Heart left ventricle (tissue), 16 donors: ENCODE measurements around the gene SLC12A8. TPM values are rescaled to one million over a fixed set of nuclear protein-coding genes. Genes with fewer than 3 reads are reported as not detected.

Source experiments
- ATAC-seq, 4 donors: fragments of 200-7000 bp; cut with Tn5 transposase; one replicate each; pipeline ENCODE4 v1.9.1; 2020 to 2022; ENCODE audit warnings: moderate library complexity in 4 of 4, mild to moderate bottlenecking in 3 of 4, moderate number of reproducible peaks in 1 of 4
- DNase-seq, 5 donors: peaks; one replicate each; pipeline ENCODE4 v3.0.0-alpha.2; 2020
- H3K27ac ChIP-seq, 12 donors: fragments of 200-600 bp; sonication (generic) in 4 of 12; one replicate each; pipeline versions ENCODE4 v1.5.0 to v1.8.0; 2016 to 2022; ENCODE audit warnings: mild to moderate bottlenecking in 2 of 12
- H3K27me3 ChIP-seq, 9 donors: fragments of 200-600 bp; sonication (generic) in 2 of 9; one replicate each; pipeline versions ENCODE4 v1.5.1 to v1.8.0; 2016 to 2022; ENCODE audit warnings: mild to moderate bottlenecking in 3 of 9
- H3K36me3 ChIP-seq, 9 donors: fragments of 200-600 bp; sonication (generic) in 2 of 9; one replicate each; pipeline versions ENCODE4 v1.5.0 to v1.8.0; 2018 to 2022; ENCODE audit warnings: mild to moderate bottlenecking in 2 of 9
- H3K4me1 ChIP-seq, 12 donors: fragments of 200-600 bp; sonication (generic) in 4 of 12; one replicate each; pipeline versions ENCODE4 v1.5.0 to v1.8.0; 2016 to 2022; ENCODE audit warnings: mild to moderate bottlenecking in 3 of 12
- H3K4me3 ChIP-seq, 12 donors: fragments of 200-600 bp; sonication (generic) in 4 of 12; one replicate each; pipeline versions ENCODE4 v1.5.0 to v1.8.0; 2017 to 2022; ENCODE audit warnings: mild to moderate bottlenecking in 9 of 12, moderate library complexity in 4 of 12
- H3K9me3 ChIP-seq, 12 donors: fragments of 200-600 bp; sonication (generic) in 4 of 12; one replicate each; pipeline versions ENCODE4 v1.5.0 to v1.8.0; 2016 to 2022; ENCODE audit warnings: mild to moderate bottlenecking in 1 of 12
- CTCF ChIP-seq, 12 donors: fragments of 200-600 bp; sonication (generic) in 4 of 12; IDR thresholded peaks; one replicate each; pipeline versions ENCODE4 v1.5.0 to v1.8.0; 2018 to 2022; ENCODE audit warnings: antibody characterized with exemption in 12 of 12, mild to moderate bottlenecking in 5 of 12
- POLR2A ChIP-seq, 2 donors: fragments of 450-650 bp; IDR thresholded peaks; one replicate each; pipeline ENCODE4 v1.6.1; 2017; ENCODE audit warnings: antibody characterized with exemption in 2 of 2, mild to moderate bottlenecking in 2 of 2, moderate library complexity in 2 of 2
- WGBS, 4 donors: extraction: QIAGEN DNeasy Blood & Tissue Kit in 2 of 4; methylation state at CpG; one replicate each; pipeline versions ENCODE4 v1.1.5 to v1.1.7; 2013 to 2018; 5-methylcytosine and 5-hydroxymethylcytosine counted together
- intact Hi-C, 10 donors: fragments of 100-400 bp; cut with DNase I; formaldehyde crosslinking; loops; one replicate each; pipeline versions ENCODE4 v1.11.1 to v1.14.2; 2022
- polyA plus RNA-seq, 2 donors: library from polyadenylated mRNA; stranded (reverse); fragments of 200-250 nt; gene quantifications; one replicate each; pipeline ENCODE4 v1.2.3, GENCODE V29; 2013
- total RNA-seq, 9 donors: library from RNA; depleted of rRNA in 2 of 9; stranded (reverse); fragments of >200 nt in 2 of 9; fragmentation: NEBNext Ultra II Directional in 3 of 9; extraction: Animal tissue kit (Norgen Biotek cat#: 25700) in 3 of 9; gene quantifications; one replicate each; pipeline versions ENCODE4 v1.1.0 to v1.2.4, GENCODE V29; 2016 to 2023
- donor health status: ischemic (EF 13 %, LVEDD 7.1; RV severe dilation, severe dysfunction).
- donor health status: healthy with polysubstance abuse.
- donor health status: DM: no; HTN: yes; CAD: no.
- donor health status: DM: no; HTN: no; CAD: no.
- donor health status: ischemic (EF 25% LVEDD 6.9; RV normal size, moderate dysfunction).
- donor health status: ischemic (EF 25% LVEDD 5.7; RV mildly dilated, moderate dysfunction).
- donor health status: healthy.
- donor health status: DM: yes; HTN: yes; CAD: no.
- donor health status: ischemic (EF 35%, LVEDD 5.7; RV mildly dilated, moderate dysfunction).
- donor health status: nonischemic (EF 11% LVEDD 7.7; RV severe dilation, severe dysfunction).
- donor health status: DM: yes; HTN: yes; CAD: no.
- donor health status: PGD.
- donor health status: ischemic (EF 29% LVEDD 5.4; RV normal size, mild dysfunction).
- donor health status: nonischemic (EF 23%, LVEDD 6.1; RV moderate dilation, normal function).

SLC12A8 gene
- total and polyA plus RNA-seq, 11 donors = 0.09 to 1.9 (median 0.68) TPM; not detected in 3

GRCh38 chr3:125207507-125207906 is 5.0 kb downstream of the SLC12A8 start:
- Histone ChIP-seq H3K9me3 (no peaks in the 10 kb centered on the region), H3K4me3 (no peak overlapping the region), H3K27ac (no peak overlapping the region), H3K4me1 (peaks cover 0 to 9% (median 5%) of the 10 kb centered on the region in 12 donors), H3K27me3 (peaks cover 0 to 18% (median 5%) of the 10 kb centered on the region in 9 donors), H3K36me3 (no peaks in the 10 kb centered on the region)
- intact Hi-C loops = no loop called here
- DNase-seq (no peak), ATAC-seq (no peak)
- 77 to 84% (median 79%) methylated on average over 7 of the region's 7 CpGs for WGBS, 4 donors
- TF ChIP-seq POLR2A (IDR thresholded peaks at IDR 0.05) (no peak), CTCF (IDR thresholded peaks at IDR 0.05) (no peak)

- intact Hi-C loops = no loop called here
- Histone ChIP-seq H3K4me3 (no peak overlapping the region), H3K9me3 (peaks cover 0 to 4% (median 0%) of the 10 kb centered on the region in 12 donors), H3K27ac (no peak overlapping the region), H3K4me1 (peaks cover 0 to 3% (median 0%) of the 10 kb centered on the region in 12 donors), H3K36me3 (no peaks in the 10 kb centered on the region), H3K27me3 (peaks cover 0 to 12% (median 0%) of the 10 kb centered on the region in 9 donors)
- ATAC-seq (no peak), DNase-seq (no peak)
- TF ChIP-seq POLR2A (IDR thresholded peaks at IDR 0.05) (no peak), CTCF (IDR thresholded peaks at IDR 0.05) (no peak)
- WGBS, 4 donors = 71 to 84% (median 75%) methylated on average over 6 of the region's 6 CpGs
Observed at GRCh38 chr3:125206934-125207333, 5.6 kb downstream of the SLC12A8 start.

- Histone ChIP-seq H3K4me1 (no peaks in the 10 kb centered on the region), H3K4me3 (no peak overlapping the region), H3K27me3 (no peaks in the 10 kb centered on the region), H3K9me3 (peaks cover 0 to 4% (median 0%) of the 10 kb centered on the region in 12 donors), H3K27ac (no peak overlapping the region), H3K36me3 (no peaks in the 10 kb centered on the region)
- no peak for DNase-seq
- intact Hi-C loops = no loop called here
- ATAC-seq = no peak
- TF ChIP-seq CTCF (IDR thresholded peaks at IDR 0.05) = no peak
- no peak for TF ChIP-seq POLR2A (IDR thresholded peaks at IDR 0.05)
Observed at GRCh38 chr3:125203731-125204130, 8.8 kb downstream of the SLC12A8 start.

- no peak for TF ChIP-seq POLR2A (IDR thresholded peaks at IDR 0.05)
- no peak for TF ChIP-seq CTCF (IDR thresholded peaks at IDR 0.05)
- ATAC-seq (no peak), DNase-seq (no peak)
- H3K4me3 ChIP-seq = no peak overlapping the region
- no peaks in the 10 kb centered on the region for H3K36me3 ChIP-seq
- 78 to 84% (median 82%) methylated on average over 4 of the region's 4 CpGs for WGBS, 4 donors
- H3K9me3 ChIP-seq = peaks cover 0 to 4% (median 0%) of the 10 kb centered on the region in 12 donors
- no peak overlapping the region for H3K27ac ChIP-seq
- intact Hi-C loops = no loop called here
- no peaks in the 10 kb centered on the region for H3K4me1 ChIP-seq
- H3K27me3 ChIP-seq = no peaks in the 10 kb centered on the region
Observed at GRCh38 chr3:125202197-125202596, 10.4 kb downstream of the SLC12A8 start.
